ENCODE results near the gene CLDN2.

The CLDN2 gene

DNA sequence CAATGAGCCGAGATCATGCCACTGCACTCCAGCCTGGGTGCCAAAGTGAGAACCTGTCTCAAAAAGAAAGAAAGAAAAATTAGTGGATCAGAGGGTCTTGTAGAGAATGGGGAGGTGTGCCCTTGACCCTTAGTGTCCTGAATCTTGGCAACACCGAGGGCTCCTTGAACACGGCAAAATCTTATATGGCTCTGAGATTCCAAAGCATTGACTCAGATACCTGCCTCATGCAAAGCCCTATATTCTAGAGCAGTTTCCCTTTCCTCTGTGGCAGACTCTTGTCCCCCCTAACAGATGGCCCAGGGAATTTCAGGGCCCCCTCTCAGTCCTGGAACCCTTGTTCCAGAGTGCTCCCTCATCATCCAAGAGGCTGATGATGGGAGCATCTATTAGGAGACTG, 6.8 kb downstream of the CLDN2 start:
- H3K4me3 ChIP-seq (ENCODE audit: low read depth in 1 of 2, low read length in 1 of 2): no peak overlapping the region
- no peaks in the 10 kb centered on the region for H3K4me1 ChIP-seq (ENCODE audit: control insufficient read depth in 1 of 2, insufficient read depth in 1 of 2, low read depth in 1 of 2, low read length in 1 of 2)
- H3K36me3 ChIP-seq: no peaks in the 10 kb centered on the region
- no peaks in the 10 kb centered on the region for H3K27me3 ChIP-seq
- no peaks in the 10 kb centered on the region for H3K9me3 ChIP-seq
- TF ChIP-seq, protein P1, sequence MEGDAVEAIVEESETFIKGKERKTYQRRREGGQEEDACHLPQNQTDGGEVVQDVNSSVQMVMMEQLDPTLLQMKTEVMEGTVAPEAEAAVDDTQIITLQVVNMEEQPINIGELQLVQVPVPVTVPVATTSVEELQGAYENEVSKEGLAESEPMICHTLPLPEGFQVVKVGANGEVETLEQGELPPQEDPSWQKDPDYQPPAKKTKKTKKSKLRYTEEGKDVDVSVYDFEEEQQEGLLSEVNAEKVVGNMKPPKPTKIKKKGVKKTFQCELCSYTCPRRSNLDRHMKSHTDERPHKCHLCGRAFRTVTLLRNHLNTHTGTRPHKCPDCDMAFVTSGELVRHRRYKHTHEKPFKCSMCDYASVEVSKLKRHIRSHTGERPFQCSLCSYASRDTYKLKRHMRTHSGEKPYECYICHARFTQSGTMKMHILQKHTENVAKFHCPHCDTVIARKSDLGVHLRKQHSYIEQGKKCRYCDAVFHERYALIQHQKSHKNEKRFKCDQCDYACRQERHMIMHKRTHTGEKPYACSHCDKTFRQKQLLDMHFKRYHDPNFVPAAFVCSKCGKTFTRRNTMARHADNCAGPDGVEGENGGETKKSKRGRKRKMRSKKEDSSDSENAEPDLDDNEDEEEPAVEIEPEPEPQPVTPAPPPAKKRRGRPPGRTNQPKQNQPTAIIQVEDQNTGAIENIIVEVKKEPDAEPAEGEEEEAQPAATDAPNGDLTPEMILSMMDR (IDR thresholded peaks at IDR 0.05): no peak
- H3K27ac ChIP-seq: no peak overlapping the region

- H3K9me3 ChIP-seq: no peaks in the 10 kb centered on the region
- no peak overlapping the region for H3K4me3 ChIP-seq (ENCODE audit: low read depth in 1 of 2, low read length in 1 of 2)
- no peak overlapping the region for H3K27ac ChIP-seq
- H3K27me3 ChIP-seq: no peaks in the 10 kb centered on the region
- no peaks in the 10 kb centered on the region for H3K36me3 ChIP-seq
- H3K4me1 ChIP-seq (ENCODE audit: control insufficient read depth in 1 of 2, insufficient read depth in 1 of 2, low read depth in 1 of 2, low read length in 1 of 2): no peaks in the 10 kb centered on the region
- TF ChIP-seq, protein P1 (IDR thresholded peaks at IDR 0.05): no peak
Observed at GRCh38 chrX:106927700-106928099, 7.5 kb downstream of the CLDN2 start.

- no peaks in the 10 kb centered on the region for H3K36me3 ChIP-seq
- no peak overlapping the region for H3K27ac ChIP-seq
- no peaks in the 10 kb centered on the region for H3K9me3 ChIP-seq
- TF ChIP-seq, protein P1 (IDR thresholded peaks at IDR 0.05): no peak
- H3K27me3 ChIP-seq: no peaks in the 10 kb centered on the region
- H3K4me3 ChIP-seq (ENCODE audit: low read depth in 1 of 2, low read length in 1 of 2): no peak overlapping the region
- H3K4me1 ChIP-seq (ENCODE audit: control insufficient read depth in 1 of 2, insufficient read depth in 1 of 2, low read depth in 1 of 2, low read length in 1 of 2): no peaks in the 10 kb centered on the region
Observed at GRCh38 chrX:106928227-106928626, 8.0 kb downstream of the CLDN2 start.

- no peaks in the 10 kb centered on the region for H3K9me3 ChIP-seq
- H3K36me3 ChIP-seq: no peaks in the 10 kb centered on the region
- TF ChIP-seq, protein P1 (IDR thresholded peaks at IDR 0.05): no peak
- H3K4me1 ChIP-seq (ENCODE audit: control insufficient read depth in 1 of 2, insufficient read depth in 1 of 2, low read depth in 1 of 2, low read length in 1 of 2): no peaks in the 10 kb centered on the region
- H3K4me3 ChIP-seq (ENCODE audit: low read depth in 1 of 2, low read length in 1 of 2): no peak overlapping the region
- no peak overlapping the region for H3K27ac ChIP-seq
- H3K27me3 ChIP-seq: no peaks in the 10 kb centered on the region
Observed at GRCh38 chrX:106931831-106932491, 11.8 kb downstream of the CLDN2 start.

DNA sequence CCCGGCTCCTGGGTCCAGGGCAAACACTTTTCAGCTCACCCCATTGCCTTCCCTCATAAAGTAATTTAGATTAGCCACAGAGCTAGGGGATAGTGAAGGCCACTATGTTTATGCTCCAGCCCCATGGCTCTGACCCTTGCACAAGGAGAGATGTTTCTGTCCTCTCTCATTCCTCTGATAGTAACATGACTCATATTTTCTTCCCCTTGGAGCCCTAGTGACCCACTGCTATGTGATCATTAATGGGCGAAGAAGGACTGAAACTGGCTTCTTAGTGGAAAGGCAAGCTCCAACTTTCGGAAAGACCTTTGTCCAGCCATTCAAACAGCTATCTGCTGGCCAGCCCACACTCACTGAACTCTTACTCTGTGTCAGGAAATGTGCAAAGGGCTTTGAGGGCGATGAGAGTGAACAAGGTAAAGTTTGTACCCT, 12.3 kb downstream of the CLDN2 start:
- no peaks in the 10 kb centered on the region for H3K27me3 ChIP-seq
- H3K27ac ChIP-seq: no peak overlapping the region
- no peaks in the 10 kb centered on the region for H3K4me1 ChIP-seq (ENCODE audit: control insufficient read depth in 1 of 2, insufficient read depth in 1 of 2, low read depth in 1 of 2, low read length in 1 of 2)
- TF ChIP-seq, protein P1 (IDR thresholded peaks at IDR 0.05): no peak
- H3K36me3 ChIP-seq: no peaks in the 10 kb centered on the region
- no peak overlapping the region for H3K4me3 ChIP-seq (ENCODE audit: low read depth in 1 of 2, low read length in 1 of 2)
- H3K9me3 ChIP-seq: no peaks in the 10 kb centered on the region

Data from neutrophil (primary cell).